ENCODE measurements around the gene SLC5A5. TPM values are rescaled to one million over a fixed set of nuclear protein-coding genes. Genes with fewer than 3 reads are reported as not detected.
"Not testable (repeated sequence)": the region's sequence is repeated elsewhere in the genome, so short reads cannot be mapped to it uniquely, and the experiment has no call there.

The SLC5A5 gene
- total RNA-seq, 2 experiments from 2014 or later: 1.5 to 1.8 TPM

DNA sequence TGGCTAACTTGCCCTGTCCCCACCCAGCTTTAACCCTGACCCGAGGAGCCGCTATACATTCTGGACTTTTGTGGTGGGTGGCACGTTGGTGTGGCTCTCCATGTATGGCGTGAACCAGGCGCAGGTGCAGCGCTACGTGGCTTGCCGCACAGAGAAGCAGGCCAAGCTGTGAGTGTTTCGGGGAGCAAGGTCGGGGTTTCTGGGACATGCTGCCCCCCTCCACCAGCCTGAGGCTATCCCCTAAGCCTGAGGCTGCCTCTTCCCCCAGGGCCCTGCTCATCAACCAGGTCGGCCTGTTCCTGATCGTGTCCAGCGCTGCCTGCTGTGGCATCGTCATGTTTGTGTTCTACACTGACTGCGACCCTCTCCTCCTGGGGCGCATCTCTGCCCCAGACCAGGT lies 6.0 kb downstream of the SLC5A5 start:
- no peaks in the 10 kb centered on the region for H3K27me3 Mint-ChIP-seq (ENCODE audit: low read depth)
- no peak overlapping the region for H3K4me3 Mint-ChIP-seq
- H3K27ac Mint-ChIP-seq: peak overlapping the region; percentile 25
- no peak for DNase-seq
- no peaks in the 10 kb centered on the region for H3K36me3 Mint-ChIP-seq (ENCODE audit: low read depth)
- CTCF ChIA-PET: no interaction called here
- POLR2A ChIA-PET: no interaction called here
- H3K9me3 Mint-ChIP-seq (ENCODE audit: insufficient read depth): no peaks in the 10 kb centered on the region
- no peak for ATAC-seq
- peaks cover 19% of the 10 kb centered on the region for H3K4me1 Mint-ChIP-seq (ENCODE audit: low read depth)

DNA sequence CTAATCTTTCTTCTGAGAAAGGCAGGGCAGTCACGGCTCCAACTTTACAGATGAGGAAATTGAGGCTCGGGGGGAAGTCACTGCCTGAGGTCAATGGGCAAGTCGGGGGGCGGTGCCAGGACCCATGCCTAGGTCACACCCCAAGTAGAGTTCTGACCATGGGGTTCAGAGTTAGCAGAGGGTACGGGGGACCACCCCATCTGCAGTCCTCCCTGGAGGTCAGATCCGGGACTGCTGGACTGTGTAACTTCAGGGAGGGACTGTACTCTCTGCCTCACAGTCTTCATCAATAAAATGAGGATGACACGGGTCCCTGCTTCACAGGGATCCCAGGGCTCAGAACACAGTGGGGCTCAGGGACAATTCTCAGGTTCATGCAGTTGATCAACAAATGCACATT lies 7.7 kb downstream of the SLC5A5 start:
- H3K9me3 Mint-ChIP-seq (ENCODE audit: insufficient read depth): no peaks in the 10 kb centered on the region
- no peak for DNase-seq
- ChIA-PET CTCF (interaction anchor here (1.5 kb wide), 1 partner anchor 20 kb away, joined by 3 read pairs; the partner anchor contains the start of gene RPL18A), POLR2A (no interaction called here)
- ATAC-seq: no peak
- H3K27me3 Mint-ChIP-seq (ENCODE audit: low read depth): no peaks in the 10 kb centered on the region
- H3K36me3 Mint-ChIP-seq (ENCODE audit: low read depth): no peaks in the 10 kb centered on the region
- H3K4me1 Mint-ChIP-seq (ENCODE audit: low read depth): peaks cover 5% of the 10 kb centered on the region
- no peak overlapping the region for H3K4me3 Mint-ChIP-seq
- no peak overlapping the region for H3K27ac Mint-ChIP-seq

DNA sequence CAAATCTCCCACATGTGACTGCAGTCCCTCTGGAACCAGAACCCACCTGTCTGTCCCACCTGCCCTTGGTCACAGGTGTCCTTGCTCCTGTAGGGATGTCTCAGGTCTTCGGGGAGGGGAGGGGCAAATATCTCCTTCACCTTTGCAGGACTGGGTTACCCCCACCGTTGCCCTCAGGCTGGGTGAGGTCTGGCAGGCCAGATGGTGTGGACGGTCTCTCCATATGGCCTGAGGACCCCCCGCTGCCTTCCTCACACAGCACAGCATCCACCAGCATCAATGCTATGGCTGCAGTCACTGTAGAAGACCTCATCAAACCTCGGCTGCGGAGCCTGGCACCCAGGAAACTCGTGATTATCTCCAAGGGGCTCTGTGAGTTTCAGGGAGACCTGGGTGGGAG lies 10.0 kb downstream of the SLC5A5 start:
- Mint-ChIP-seq H3K27me3 (ENCODE audit: low read depth) (no peaks in the 10 kb centered on the region), H3K4me1 (ENCODE audit: low read depth) (no peaks in the 10 kb centered on the region), H3K27ac (no peak overlapping the region), H3K9me3 (ENCODE audit: insufficient read depth) (no peaks in the 10 kb centered on the region), H3K4me3 (no peak overlapping the region), H3K36me3 (ENCODE audit: low read depth) (no peaks in the 10 kb centered on the region)
- ChIA-PET POLR2A (no interaction called here), CTCF (no interaction called here)
- ATAC-seq (no peak), DNase-seq (no peak)

DNA sequence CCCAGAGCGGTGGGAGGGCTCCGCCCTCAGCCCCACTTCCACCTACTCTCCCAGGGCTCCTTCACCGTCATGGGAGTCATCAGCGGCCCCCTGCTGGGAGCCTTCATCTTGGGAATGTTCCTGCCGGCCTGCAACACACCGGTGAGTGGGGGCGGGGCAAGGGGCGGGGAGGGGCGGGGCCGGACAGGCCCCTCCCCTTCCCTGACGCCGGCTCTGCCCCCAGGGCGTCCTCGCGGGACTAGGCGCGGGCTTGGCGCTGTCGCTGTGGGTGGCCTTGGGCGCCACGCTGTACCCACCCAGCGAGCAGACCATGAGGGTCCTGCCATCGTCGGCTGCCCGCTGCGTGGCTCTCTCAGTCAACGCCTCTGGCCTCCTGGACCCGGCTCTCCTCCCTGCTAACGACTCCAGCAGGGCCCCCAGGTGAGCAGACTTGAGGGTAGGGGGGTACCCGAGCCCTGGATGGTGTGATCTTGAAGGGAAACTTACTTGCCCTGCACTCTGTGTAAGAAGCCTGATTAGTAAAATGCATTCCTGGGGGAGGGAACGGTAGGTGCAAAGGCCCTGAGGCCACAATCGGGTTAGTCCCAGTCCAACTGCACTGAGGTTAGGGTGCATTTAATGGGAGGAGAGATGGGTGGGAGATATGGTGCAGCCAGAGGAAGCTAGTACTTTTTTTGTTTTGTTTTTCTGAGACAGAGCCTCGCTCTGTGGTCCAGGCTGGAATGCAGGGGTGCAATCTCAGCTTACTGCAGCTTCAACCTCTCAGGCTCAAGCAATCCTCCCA lies 12.1 kb downstream of the SLC5A5 start:
- Mint-ChIP-seq H3K27ac (no peak overlapping the region), H3K4me3 (no peak overlapping the region), H3K4me1 (ENCODE audit: low read depth) (no peaks in the 10 kb centered on the region), H3K27me3 (ENCODE audit: low read depth) (no peaks in the 10 kb centered on the region), H3K36me3 (ENCODE audit: low read depth) (no peaks in the 10 kb centered on the region), H3K9me3 (ENCODE audit: insufficient read depth) (no peaks in the 10 kb centered on the region)
- ATAC-seq: no peak
- no peak for DNase-seq
- ChIA-PET CTCF (interaction anchor here (2.2 kb wide), 1 partner anchor 54 kb away, joined by 4 read pairs; no protein-coding TSS in a partner anchor), POLR2A (no interaction called here)

DNA sequence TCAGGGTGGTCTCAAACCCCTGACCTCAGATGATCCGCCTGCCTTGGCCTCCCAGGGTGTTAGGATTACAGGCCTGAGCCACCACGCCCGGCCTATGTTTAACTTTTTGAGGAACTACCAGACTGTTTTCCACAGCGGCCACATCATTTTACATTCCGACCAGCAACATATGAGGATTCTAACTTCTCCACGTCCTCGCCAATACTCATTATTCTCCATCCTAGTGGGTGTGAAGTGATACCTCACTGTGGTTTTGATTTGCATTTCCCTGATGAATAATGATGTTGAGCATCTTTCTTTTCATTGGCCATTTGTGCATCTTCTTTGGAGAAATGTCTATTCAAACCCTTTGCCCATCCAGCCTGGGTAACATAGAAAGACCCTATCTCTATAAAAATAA lies 14.8 kb downstream of the SLC5A5 start:
- Mint-ChIP-seq H3K4me1 (ENCODE audit: low read depth) (no peaks in the 10 kb centered on the region), H3K27ac (no peak overlapping the region), H3K36me3 (ENCODE audit: low read depth) (no peaks in the 10 kb centered on the region), H3K9me3 (ENCODE audit: insufficient read depth) (no peaks in the 10 kb centered on the region), H3K4me3 (no peak overlapping the region), H3K27me3 (ENCODE audit: low read depth) (no peaks in the 10 kb centered on the region)
- no peak for ATAC-seq
- DNase-seq: no peak
- ChIA-PET CTCF (no interaction called here), POLR2A (no interaction called here)

DNA sequence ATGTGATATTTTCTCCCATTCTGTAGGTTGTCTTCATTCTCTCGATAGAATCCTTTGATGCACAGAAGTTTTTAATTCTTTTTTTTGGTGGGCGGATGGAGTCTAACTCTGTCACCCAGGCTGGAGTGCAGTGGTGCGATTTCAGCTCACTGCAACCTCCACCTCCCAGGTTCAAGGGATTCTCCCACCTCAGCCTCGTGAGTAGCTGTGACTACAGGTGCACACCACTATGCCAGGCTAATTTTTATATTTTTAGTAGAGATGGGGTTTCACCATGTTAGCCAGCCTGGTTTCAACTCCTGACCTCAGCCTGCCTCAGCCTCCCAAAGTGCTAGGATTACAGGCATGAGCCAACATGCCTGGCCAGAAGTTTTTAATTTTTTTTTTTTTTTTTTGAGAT lies 15.5 kb downstream of the SLC5A5 start:
- DNase-seq; H3K36me3 Mint-ChIP-seq (ENCODE audit: low read depth); CTCF ChIA-PET; H3K27ac Mint-ChIP-seq; POLR2A ChIA-PET; H3K27me3 Mint-ChIP-seq (ENCODE audit: low read depth); H3K4me3 Mint-ChIP-seq; ATAC-seq; H3K4me1 Mint-ChIP-seq (ENCODE audit: low read depth); H3K9me3 Mint-ChIP-seq (ENCODE audit: insufficient read depth): not testable (repeated sequence)

DNA sequence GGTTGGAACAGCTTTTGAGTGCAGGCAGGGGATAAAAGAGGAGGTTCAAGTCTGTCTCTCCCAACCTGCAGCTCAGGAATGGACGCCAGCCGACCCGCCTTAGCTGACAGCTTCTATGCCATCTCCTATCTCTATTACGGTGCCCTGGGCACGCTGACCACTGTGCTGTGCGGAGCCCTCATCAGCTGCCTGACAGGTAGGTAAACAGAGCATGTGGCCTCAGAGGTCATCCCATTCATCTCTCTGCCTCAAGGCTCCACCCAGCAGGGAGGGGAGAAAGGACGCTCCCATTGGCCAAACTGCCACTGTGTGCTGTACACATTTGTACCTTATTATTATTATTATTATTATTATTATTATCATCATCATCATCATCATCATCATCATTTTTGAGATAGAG lies 16.5 kb downstream of the SLC5A5 start:
- Mint-ChIP-seq H3K9me3 (ENCODE audit: insufficient read depth) (no peaks in the 10 kb centered on the region), H3K27ac (no peak overlapping the region), H3K36me3 (ENCODE audit: low read depth) (no peaks in the 10 kb centered on the region), H3K4me3 (no peak overlapping the region), H3K27me3 (ENCODE audit: low read depth) (no peaks in the 10 kb centered on the region), H3K4me1 (ENCODE audit: low read depth) (no peaks in the 10 kb centered on the region)
- CTCF ChIA-PET: no interaction called here
- POLR2A ChIA-PET: no interaction called here
- DNase-seq: no peak
- ATAC-seq: no peak

DNA sequence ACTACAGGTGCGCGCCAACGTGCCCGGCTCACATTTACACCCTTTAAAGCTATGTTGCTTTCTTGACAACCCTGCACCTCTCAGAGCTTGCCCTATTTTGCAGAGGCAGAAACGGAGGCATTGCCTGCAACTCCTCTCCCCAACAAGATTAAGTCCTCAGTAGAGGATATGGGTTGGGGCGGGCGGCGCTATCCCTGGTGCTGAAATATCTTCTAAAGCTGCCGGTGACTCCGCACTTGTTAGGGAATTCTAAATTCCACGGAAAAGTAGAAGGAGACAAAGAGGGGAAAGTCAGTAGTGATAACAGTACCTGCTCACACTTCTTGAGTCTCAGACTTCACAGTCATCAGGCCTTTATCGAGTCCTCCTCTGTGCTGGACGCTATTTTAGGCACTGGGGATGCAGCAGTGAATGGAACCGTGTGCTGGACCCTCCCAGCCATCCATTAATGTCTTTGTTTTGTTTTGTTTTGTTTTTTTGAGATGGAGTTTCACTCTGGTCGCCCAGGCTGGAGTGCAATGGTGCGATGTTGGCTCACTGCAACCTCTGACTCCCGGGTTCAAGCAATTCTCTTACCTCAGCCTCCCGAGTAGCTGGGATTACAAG lies 18.0 kb downstream of the SLC5A5 start:
- no peaks in the 10 kb centered on the region for H3K36me3 Mint-ChIP-seq (ENCODE audit: low read depth)
- no peaks in the 10 kb centered on the region for H3K9me3 Mint-ChIP-seq (ENCODE audit: insufficient read depth)
- no peaks in the 10 kb centered on the region for H3K27me3 Mint-ChIP-seq (ENCODE audit: low read depth)
- H3K4me3 Mint-ChIP-seq: no peak overlapping the region
- ATAC-seq (peak; percentile 57), DNase-seq (peak; percentile 44)
- POLR2A ChIA-PET: no interaction called here
- H3K4me1 Mint-ChIP-seq (ENCODE audit: low read depth): no peaks in the 10 kb centered on the region
- CTCF ChIA-PET: no interaction called here
- H3K27ac Mint-ChIP-seq: no peak overlapping the region

DNA sequence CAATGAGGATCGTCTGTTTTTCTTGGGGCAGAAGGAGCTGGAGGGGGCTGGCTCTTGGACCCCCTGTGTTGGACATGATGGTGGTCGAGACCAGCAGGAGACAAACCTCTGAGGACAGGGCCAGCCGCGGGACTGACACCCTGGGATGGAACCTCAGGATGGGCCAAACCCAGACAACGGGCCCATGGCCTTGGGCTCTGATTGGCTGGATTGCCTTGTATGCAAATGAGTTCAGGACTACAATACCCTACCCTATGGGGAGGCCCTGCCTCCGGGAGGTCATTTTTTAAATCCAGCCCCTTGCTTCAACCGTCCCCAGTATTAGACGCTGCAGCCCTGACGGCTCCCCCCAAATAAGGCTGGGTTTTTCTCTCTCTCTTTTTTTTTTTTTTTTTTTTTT lies 22.0 kb downstream of the SLC5A5 start:
- H3K4me3 Mint-ChIP-seq: no peak overlapping the region
- no peaks in the 10 kb centered on the region for H3K9me3 Mint-ChIP-seq (ENCODE audit: insufficient read depth)
- DNase-seq (no peak), ATAC-seq (no peak)
- H3K27me3 Mint-ChIP-seq (ENCODE audit: low read depth): no peaks in the 10 kb centered on the region
- ChIA-PET POLR2A (no interaction called here), CTCF (no interaction called here)
- no peak overlapping the region for H3K27ac Mint-ChIP-seq
- no peaks in the 10 kb centered on the region for H3K36me3 Mint-ChIP-seq (ENCODE audit: low read depth)
- no peaks in the 10 kb centered on the region for H3K4me1 Mint-ChIP-seq (ENCODE audit: low read depth)

DNA sequence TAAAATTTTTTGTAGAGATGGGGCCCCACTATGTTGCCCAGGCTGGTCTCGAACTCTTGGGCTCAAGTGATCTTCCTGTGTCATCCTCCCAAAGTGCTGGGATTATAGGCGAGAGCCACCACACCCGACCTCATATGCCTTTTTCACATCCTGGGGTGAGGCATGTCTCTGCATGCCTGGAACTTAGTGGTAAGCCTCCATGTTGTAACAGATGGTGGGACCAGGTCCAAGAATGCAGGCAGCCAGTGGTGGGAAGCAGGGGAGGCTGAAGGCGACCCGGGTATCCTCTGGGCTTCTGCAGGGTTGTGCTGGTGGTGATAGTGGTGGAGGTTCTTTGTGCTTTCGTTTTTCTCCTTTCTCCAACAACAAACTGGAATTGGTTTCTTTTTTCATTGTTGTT lies 31.0 kb downstream of the SLC5A5 start:
- Mint-ChIP-seq H3K27me3 (ENCODE audit: low read depth) (peaks cover 7% of the 10 kb centered on the region), H3K27ac (no peak overlapping the region), H3K4me3 (no peak overlapping the region), H3K9me3 (ENCODE audit: insufficient read depth) (no peaks in the 10 kb centered on the region), H3K4me1 (ENCODE audit: low read depth) (peaks cover 4% of the 10 kb centered on the region), H3K36me3 (ENCODE audit: low read depth) (no peaks in the 10 kb centered on the region)
- ChIA-PET POLR2A (no interaction called here), CTCF (no interaction called here)
- DNase-seq (no peak), ATAC-seq (no peak)

DNA sequence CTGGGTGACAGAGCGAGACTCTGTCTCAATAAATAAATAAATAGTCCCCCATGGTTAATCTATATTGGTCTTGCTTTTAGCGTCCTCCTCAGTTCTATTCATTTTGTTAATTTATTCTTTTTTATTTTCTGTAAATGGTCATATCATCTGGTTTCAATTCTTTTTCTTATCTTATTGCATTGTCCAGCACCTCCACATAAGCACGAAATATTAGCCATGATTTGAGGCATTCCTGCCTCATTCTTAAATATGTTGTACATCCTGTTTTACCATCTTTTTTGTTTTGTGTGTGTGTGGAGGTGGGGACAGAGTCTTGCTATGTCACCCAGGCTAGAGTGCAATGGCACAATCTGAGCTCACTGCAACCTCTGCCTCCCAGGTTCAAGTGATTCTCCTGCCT lies 36.5 kb downstream of the SLC5A5 start:
- DNase-seq: no peak
- CTCF ChIA-PET: interaction anchor here (1.4 to 1.5 kb wide), 2 partner anchors 24 to 49 kb away, joined by 4 read pairs; partner anchors contain the start of genes CCDC124 and RPL18A

DNA sequence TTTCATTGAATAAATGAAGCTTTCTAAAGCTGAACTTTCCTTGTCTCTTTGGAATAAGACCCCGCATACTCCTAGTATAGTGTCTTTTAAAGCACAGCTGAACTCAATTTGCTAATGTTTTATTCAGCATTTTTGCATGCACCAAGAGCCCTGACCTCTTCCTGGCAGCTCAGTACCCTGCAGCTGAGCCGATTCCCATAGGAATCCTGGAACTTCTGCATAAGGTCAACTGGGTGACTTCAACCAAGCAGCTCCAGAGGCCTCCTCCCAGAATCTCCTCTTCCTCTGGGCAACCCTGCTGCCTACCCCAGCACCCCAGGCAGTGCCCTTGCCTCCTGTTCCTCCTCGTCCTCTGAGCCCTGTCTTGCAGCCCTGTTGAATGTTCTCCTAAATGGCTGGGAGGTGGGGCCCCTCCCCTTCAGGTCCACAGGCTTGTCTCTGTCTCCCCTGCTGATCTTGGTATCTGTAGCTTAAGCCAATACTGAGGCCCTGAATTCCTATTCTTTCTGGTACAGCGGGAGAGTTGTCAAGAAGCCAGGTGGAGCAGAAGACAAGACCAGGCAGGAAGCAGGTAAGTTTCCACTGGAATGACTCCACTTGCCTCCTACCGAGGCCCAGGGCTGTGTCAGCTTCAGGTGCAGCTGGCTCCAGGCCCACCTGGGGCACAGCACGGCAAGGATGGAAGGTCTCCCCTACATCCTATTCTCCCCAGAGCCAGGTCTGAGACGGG lies 37.4 kb downstream of the SLC5A5 start:
- H3K4me3 Mint-ChIP-seq: no peak overlapping the region
- ATAC-seq (no peak), DNase-seq (no peak)
- CTCF ChIA-PET: interaction anchor here (1.4 to 1.5 kb wide), 2 partner anchors 23 to 50 kb away, joined by 4 read pairs; partner anchors contain the start of genes CCDC124 and RPL18A
- H3K4me1 Mint-ChIP-seq (ENCODE audit: low read depth): no peaks in the 10 kb centered on the region
- no peaks in the 10 kb centered on the region for H3K36me3 Mint-ChIP-seq (ENCODE audit: low read depth)
- H3K27me3 Mint-ChIP-seq (ENCODE audit: low read depth): no peaks in the 10 kb centered on the region
- H3K9me3 Mint-ChIP-seq (ENCODE audit: insufficient read depth): peaks cover 4% of the 10 kb centered on the region
- POLR2A ChIA-PET: no interaction called here
- H3K27ac Mint-ChIP-seq: no peak overlapping the region

More for the DNA sequence above, 36.5 kb downstream of the SLC5A5 start:
- Mint-ChIP-seq H3K36me3 (ENCODE audit: low read depth) (no peaks in the 10 kb centered on the region), H3K27me3 (ENCODE audit: low read depth) (no peaks in the 10 kb centered on the region), H3K4me3 (no peak overlapping the region), H3K4me1 (ENCODE audit: low read depth) (no peaks in the 10 kb centered on the region), H3K9me3 (ENCODE audit: insufficient read depth) (peaks cover 4% of the 10 kb centered on the region), H3K27ac (no peak overlapping the region)
- POLR2A ChIA-PET: no interaction called here
- no peak for ATAC-seq
